Body of pancreas (tissue), 4 donors: Measurements from ENCODE around the gene SLC2A2. TPM values are rescaled to one million over a fixed set of nuclear protein-coding genes. Genes with fewer than 3 reads are reported as not detected.

Source experiments
- ATAC-seq: fragments of 150-250 bp; one replicate; pipeline ENCODE4 v1.9.1; 2016
- DNase-seq, 4 donors: peaks; one replicate each; pipeline ENCODE4 v3.0.0-alpha.2; 2019
- H3K27ac ChIP-seq, 4 donors: fragments of 200-600 bp; sonication (generic); 1 replicate in 3 of 4; 2 replicates in 1 of 4; pipeline versions ENCODE4 v1.5.1 to v1.6.1; 2016 to 2019; ENCODE audit warnings: mild to moderate bottlenecking in 1 of 4, mixed read lengths in 1 of 4, moderate library complexity in 1 of 4
- H3K27me3 ChIP-seq, 2 donors: fragments of 200-600 bp; sonication (generic); one replicate each; pipeline ENCODE4 v1.6.0; 2016; ENCODE audit warnings: mild to moderate bottlenecking in 1 of 2
- H3K36me3 ChIP-seq, 2 donors: fragments of 200-600 bp; sonication (generic); replicated peaks in 1 of 2; 2 replicates each; pipeline ENCODE4 v1.5.1; 2016; ENCODE audit warnings: low read depth in 2 of 2; ENCODE audit not compliant: insufficient read depth in 1 of 2
- H3K4me1 ChIP-seq: fragments of 200-600 bp; sonication (generic); one replicate; pipeline ENCODE4 v1.6.0; 2016
- H3K4me3 ChIP-seq, 2 donors: fragments of 200-600 bp; sonication (generic); 1 replicate in 1 of 2; 2 replicates in 1 of 2; pipeline ENCODE4 v1.5.1; 2016 to 2019
- H3K9me3 ChIP-seq, 3 donors: fragments of 200-600 bp; sonication (generic); 1 replicate in 2 of 3; 2 replicates in 1 of 3; pipeline ENCODE4 v1.5.1; 2016
- CTCF ChIP-seq, 7 experiments: fragments of 450-650 bp in 4 of 7; fragments of 200-600 bp in 3 of 7; sonication (generic) in 3 of 7; IDR thresholded peaks; one replicate each; pipeline ENCODE4 v1.5.1; 2016 to 2019; ENCODE audit warnings: antibody characterized with exemption in 7 of 7
- POLR2A ChIP-seq, 3 donors: fragments of 450-650 bp; IDR thresholded peaks; one replicate each; pipeline ENCODE4 v1.6.1; 2016; ENCODE audit warnings: antibody characterized with exemption in 3 of 3, mild to moderate bottlenecking in 2 of 3
- WGBS, 2 donors: methylation state at CpG; one replicate each; pipeline ENCODE4 v1.1.5; 2017; 5-methylcytosine and 5-hydroxymethylcytosine counted together
- intact Hi-C: fragments of 100-400 bp; cut with DNase I; formaldehyde crosslinking; loops from one replicate; pipeline ENCODE4 v1.15.1; 2023
- total RNA-seq, 2 donors: library from RNA; depleted of rRNA; stranded (reverse); fragments of >200 nt; gene quantifications; one replicate each; pipeline ENCODE4 v1.1.0, GENCODE V29; 2016

The SLC2A2 gene
- total RNA-seq, 2 donors from 2014 or later, result 2.9 to 8.2 TPM

- Histone ChIP-seq H3K27ac (peak overlapping the region in 2 of 4 donors; percentile 54 to 64), H3K4me1 (peaks cover 34% of the 10 kb centered on the region), H3K36me3 (no peaks in the 10 kb centered on the region), H3K9me3 (no peaks in the 10 kb centered on the region), H3K4me3 (no peak overlapping the region), H3K27me3 (no peaks in the 10 kb centered on the region)
- ATAC-seq (peak; percentile 81), DNase-seq (peak in 2 of 4 donors; percentile 13 to 41)
- intact Hi-C loops, result no loop called here
- TF ChIP-seq CTCF (IDR thresholded peaks at IDR 0.05) (no peak), POLR2A (IDR thresholded peaks at IDR 0.05) (no peak)
- WGBS, 2 donors, result 53 to 60% methylated on average over 8 of the region's 8 CpGs
Measured at GRCh38 chr3:171028779-171029232, 2.3 kb upstream of the SLC2A2 start.

- Histone ChIP-seq H3K4me3 (no peak overlapping the region), H3K9me3 (no peaks in the 10 kb centered on the region), H3K36me3 (no peaks in the 10 kb centered on the region), H3K27ac (peak overlapping the region in 3 of 4 donors; percentile 46 to 64 (median 54)), H3K27me3 (no peaks in the 10 kb centered on the region), H3K4me1 (peaks cover 37% of the 10 kb centered on the region)
- intact Hi-C loops, result no loop called here
- TF ChIP-seq CTCF (IDR thresholded peaks at IDR 0.05) (no peak), POLR2A (IDR thresholded peaks at IDR 0.05) (no peak)
- DNase-seq, result peak; percentile 35 to 50 (median 46)
- WGBS, 2 donors, result 22 to 23% methylated on average over 22 to 39 of the region's 39 CpGs
- ATAC-seq, result peak; percentile 65
Measured at GRCh38 chr3:171028025-171028778, 1.7 kb upstream of the SLC2A2 start.

DNA sequence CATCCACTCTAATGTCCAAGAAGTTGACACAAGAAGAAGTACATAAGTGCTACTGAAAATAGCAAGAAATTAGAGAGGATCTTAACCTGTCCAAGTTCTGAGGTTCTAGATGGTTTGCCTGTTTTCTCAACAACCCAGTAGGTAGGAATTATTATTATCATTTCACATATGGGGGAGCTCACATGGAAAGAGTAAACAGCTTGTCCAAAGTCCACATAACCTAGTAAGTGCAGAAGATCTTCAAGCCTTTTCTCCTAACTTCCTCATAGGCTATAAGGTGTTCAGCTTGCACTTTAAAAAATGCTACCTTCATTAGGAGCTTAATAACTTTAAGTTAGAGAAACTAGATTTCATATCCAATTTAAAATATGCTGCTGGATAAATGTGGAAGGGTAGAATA lies 3.0 kb downstream of the SLC2A2 start:
- Histone ChIP-seq H3K27me3 (no peaks in the 10 kb centered on the region), H3K27ac (no peak overlapping the region), H3K4me3 (no peak overlapping the region), H3K4me1 (peaks cover 27% of the 10 kb centered on the region), H3K9me3 (no peaks in the 10 kb centered on the region), H3K36me3 (no peaks in the 10 kb centered on the region)
- intact Hi-C loops, result no loop called here
- DNase-seq, result no peak
- ATAC-seq, result no peak
- TF ChIP-seq POLR2A (IDR thresholded peaks at IDR 0.05) (no peak), CTCF (IDR thresholded peaks at IDR 0.05) (no peak)

DNA sequence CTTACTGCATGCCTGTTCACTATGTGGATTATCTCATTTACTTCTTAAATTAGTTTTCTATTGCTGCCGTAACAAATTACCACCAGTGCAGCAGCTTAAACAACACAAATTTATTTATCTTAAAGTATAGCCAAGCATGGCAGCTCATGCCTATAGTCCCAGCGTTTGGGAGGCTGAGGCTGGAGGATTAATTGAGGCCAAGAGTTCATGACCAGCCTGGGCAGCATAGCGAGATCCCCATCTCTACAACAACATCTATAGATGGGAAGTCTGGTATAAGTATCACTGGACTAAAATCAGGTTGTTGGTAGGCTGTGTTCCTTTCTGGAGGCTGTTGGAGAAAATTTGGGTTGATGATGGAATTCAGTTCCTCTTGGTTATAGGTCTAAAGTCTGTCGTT lies 5.1 kb downstream of the SLC2A2 start:
- DNase-seq (no peak), ATAC-seq (no peak)
- no peak overlapping the region for H3K4me3 ChIP-seq
- H3K27ac ChIP-seq, result no peak overlapping the region
- intact Hi-C loops, result no loop called here
- H3K4me1 ChIP-seq, result peaks cover 15% of the 10 kb centered on the region
- WGBS, 2 donors, result 64 to 71% methylated on average over 4 of the region's 4 CpGs
- no peaks in the 10 kb centered on the region for H3K27me3 ChIP-seq
- H3K9me3 ChIP-seq, result no peaks in the 10 kb centered on the region
- H3K36me3 ChIP-seq, result no peaks in the 10 kb centered on the region
- TF ChIP-seq CTCF (IDR thresholded peaks at IDR 0.05) (no peak), POLR2A (IDR thresholded peaks at IDR 0.05) (no peak)
